ENCODE data around the gene GJC2. TPM values are rescaled to one million over a fixed set of nuclear protein-coding genes. Genes with fewer than 3 reads are reported as not detected.

GJC2 gene
- total and polyA plus RNA-seq, 10 of the 15 experiments (the other 5 are each of a cell fraction or from before 2014, with no cell fraction given) = 0.04 to 0.44 (median 0.07) TPM; not detected in 4

DNA sequence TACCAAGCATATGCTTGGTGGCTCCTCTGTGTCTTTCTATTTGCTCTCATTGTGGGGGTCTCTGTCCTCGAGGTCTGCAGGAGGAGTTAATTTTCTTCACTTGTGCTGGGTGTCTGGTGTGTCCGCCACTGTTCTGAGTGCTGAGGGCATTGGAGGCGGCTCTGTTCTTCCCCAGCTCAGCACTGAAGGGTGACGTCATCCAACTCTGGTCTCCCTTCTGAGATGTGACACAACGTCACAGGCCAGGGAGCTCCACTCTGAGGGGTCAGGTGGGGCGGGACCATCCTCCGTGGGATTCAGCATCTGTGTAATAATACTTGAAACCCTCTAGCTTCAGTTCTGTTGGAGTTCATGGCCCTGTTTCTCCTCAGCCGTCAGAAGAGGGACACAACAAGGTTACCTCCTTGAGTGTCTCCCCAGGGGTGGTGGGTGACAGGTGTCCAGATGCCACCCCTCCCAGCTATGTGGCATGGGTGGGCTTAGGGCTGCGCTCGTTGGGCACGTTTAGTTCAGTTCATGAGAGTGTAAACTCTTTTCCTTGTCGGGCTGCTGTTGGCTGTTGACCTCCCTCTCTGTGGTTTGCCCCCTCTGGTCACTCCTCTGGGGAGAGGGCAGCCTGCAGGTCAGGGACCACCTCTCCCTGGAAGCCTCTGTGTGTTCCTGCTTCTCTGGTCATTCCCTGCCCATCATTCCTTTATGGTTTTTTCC lies 19.0 kb downstream of the GJC2 start:
- no peak overlapping the region for H2AFZ ChIP-seq (ENCODE audit: control insufficient read depth, low read depth, low read length)
- ChIA-PET CTCF (interaction anchor here (1.0 to 5.2 kb wide), 5 partner anchors 11 to 237 kb away, joined by 4 to 63 read pairs (median 40); partner anchors contain the start of genes GUK1 and TRIM11), SMC1A (ENCODE audit: uncharacterized antibody, unreplicated experiment) (interaction anchor here (3.0 kb wide), 1 partner anchor 36 kb away, joined by 10 read pairs; no protein-coding TSS in a partner anchor), POLR2A (interaction anchor here (0.7 to 1.6 kb wide), 3 partner anchors 8 to 39 kb away, joined by 3 to 4 read pairs (median 4); no protein-coding TSS in a partner anchor), RAD21 (ENCODE audit: unreplicated experiment) (interaction anchor here (4.1 to 4.6 kb wide), 2 partner anchors 38 to 170 kb away, joined by 27 to 34 read pairs; no protein-coding TSS in a partner anchor)
- 54% methylated on average over 12 of the region's 12 CpGs for WGBS (ENCODE audit: insufficient coverage, insufficient replicate concordance, low lambda C conversion rate, missing lambda C conversion rate)
- intact Hi-C loops (cut with micrococcal nuclease; ENCODE audit: unreplicated experiment) = no loop called here
- FAIRE-seq (no peak), ATAC-seq (no peak), DNase-seq (ENCODE audit: low read depth, low spot score) (no peak)
- H3K9ac ChIP-seq (ENCODE audit: control insufficient read depth, insufficient read depth, low read length) = no peak overlapping the region
- in situ Hi-C loops (cut with MboI) = no loop called here
- H3K4me2 ChIP-seq (ENCODE audit: control insufficient read depth, insufficient read depth) = no peak overlapping the region
- peaks cover 4% of the 10 kb centered on the region for H3K79me2 ChIP-seq (ENCODE audit: control insufficient read depth, insufficient read depth, low read length)
- no peak overlapping the region for H3K4me3 ChIP-seq
- H4K20me1 ChIP-seq (ENCODE audit: control insufficient read depth, insufficient read depth) = no peaks in the 10 kb centered on the region
- H3K27ac ChIP-seq (ENCODE audit: control insufficient read depth, insufficient read depth) = no peak overlapping the region
- H3K4me1 ChIP-seq (ENCODE audit: control insufficient read depth, insufficient read depth, low read length) = peaks cover 13% of the 10 kb centered on the region
- no peaks in the 10 kb centered on the region for H3K36me3 ChIP-seq (ENCODE audit: control insufficient read depth in 2 of 2, insufficient read depth in 2 of 2, low read length in 1 of 2)
- H3K9me3 ChIP-seq (replicated peaks; ENCODE audit: control insufficient read depth, insufficient read depth, low read length) = no peaks in the 10 kb centered on the region
- no peak for TF ChIP-seq SMC3 (IDR thresholded peaks at IDR 0.05; ENCODE audit: borderline replicate concordance, low read length)
- TF ChIP-seq ATF7 (IDR thresholded peaks at IDR 0.05; ENCODE audit: low read depth) = peak; percentile 63; the same call in 1 of the 2 replicates
- no peak for TF ChIP-seq PAX8 (IDR thresholded peaks at IDR 0.05)
- no TSS peak for BruUV-seq (replicated peaks)
- H3K27me3 ChIP-seq (replicated peaks in 1 of 2; ENCODE audit: control insufficient read depth in 2 of 2, insufficient read depth in 2 of 2, low read length in 1 of 2) = no peaks in the 10 kb centered on the region

- RAD21 ChIA-PET (ENCODE audit: unreplicated experiment) = no interaction called here
- H3K79me2 ChIP-seq (ENCODE audit: control insufficient read depth, insufficient read depth, low read length) = peaks cover 4% of the 10 kb centered on the region
- TF ChIP-seq ESRRA (IDR thresholded peaks at IDR 0.05; ENCODE audit: low read length) (no peak), TBL1XR1 (IDR thresholded peaks at IDR 0.05; ENCODE audit: low read depth, low read length) (no peak), CHD4 (IDR thresholded peaks at IDR 0.05) (no peak), ZBED1 (IDR thresholded peaks at IDR 0.05; ENCODE audit: borderline replicate concordance) (no peak), PKNOX1 (IDR thresholded peaks at IDR 0.05) (no peak)
- TF ChIP-seq, protein P1, sequence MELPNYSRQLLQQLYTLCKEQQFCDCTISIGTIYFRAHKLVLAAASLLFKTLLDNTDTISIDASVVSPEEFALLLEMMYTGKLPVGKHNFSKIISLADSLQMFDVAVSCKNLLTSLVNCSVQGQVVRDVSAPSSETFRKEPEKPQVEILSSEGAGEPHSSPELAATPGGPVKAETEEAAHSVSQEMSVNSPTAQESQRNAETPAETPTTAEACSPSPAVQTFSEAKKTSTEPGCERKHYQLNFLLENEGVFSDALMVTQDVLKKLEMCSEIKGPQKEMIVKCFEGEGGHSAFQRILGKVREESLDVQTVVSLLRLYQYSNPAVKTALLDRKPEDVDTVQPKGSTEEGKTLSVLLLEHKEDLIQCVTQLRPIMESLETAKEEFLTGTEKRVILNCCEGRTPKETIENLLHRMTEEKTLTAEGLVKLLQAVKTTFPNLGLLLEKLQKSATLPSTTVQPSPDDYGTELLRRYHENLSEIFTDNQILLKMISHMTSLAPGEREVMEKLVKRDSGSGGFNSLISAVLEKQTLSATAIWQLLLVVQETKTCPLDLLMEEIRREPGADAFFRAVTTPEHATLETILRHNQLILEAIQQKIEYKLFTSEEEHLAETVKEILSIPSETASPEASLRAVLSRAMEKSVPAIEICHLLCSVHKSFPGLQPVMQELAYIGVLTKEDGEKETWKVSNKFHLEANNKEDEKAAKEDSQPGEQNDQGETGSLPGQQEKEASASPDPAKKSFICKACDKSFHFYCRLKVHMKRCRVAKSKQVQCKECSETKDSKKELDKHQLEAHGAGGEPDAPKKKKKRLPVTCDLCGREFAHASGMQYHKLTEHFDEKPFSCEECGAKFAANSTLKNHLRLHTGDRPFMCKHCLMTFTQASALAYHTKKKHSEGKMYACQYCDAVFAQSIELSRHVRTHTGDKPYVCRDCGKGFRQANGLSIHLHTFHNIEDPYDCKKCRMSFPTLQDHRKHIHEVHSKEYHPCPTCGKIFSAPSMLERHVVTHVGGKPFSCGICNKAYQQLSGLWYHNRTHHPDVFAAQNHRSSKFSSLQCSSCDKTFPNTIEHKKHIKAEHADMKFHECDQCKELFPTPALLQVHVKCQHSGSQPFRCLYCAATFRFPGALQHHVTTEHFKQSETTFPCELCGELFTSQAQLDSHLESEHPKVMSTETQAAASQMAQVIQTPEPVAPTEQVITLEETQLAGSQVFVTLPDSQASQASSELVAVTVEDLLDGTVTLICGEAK (IDR thresholded peaks at IDR 0.05; ENCODE audit: borderline replicate concordance) = no peak
Measured at GRCh38 chr1:228169345-228169744, 19.6 kb downstream of the GJC2 start.

More at GRCh38 chr1:228169345-228169744, 19.6 kb downstream of the GJC2 start:
- Histone ChIP-seq H3K4me3 (no peak overlapping the region), H3K9me3 (replicated peaks; ENCODE audit: control insufficient read depth, insufficient read depth, low read length) (no peaks in the 10 kb centered on the region), H3K27me3 (replicated peaks in 1 of 2; ENCODE audit: control insufficient read depth in 2 of 2, insufficient read depth in 2 of 2, low read length in 1 of 2) (no peaks in the 10 kb centered on the region), H3K9ac (ENCODE audit: control insufficient read depth, insufficient read depth, low read length) (no peak overlapping the region), H2AFZ (ENCODE audit: control insufficient read depth, low read depth, low read length) (no peak overlapping the region), H3K4me2 (ENCODE audit: control insufficient read depth, insufficient read depth) (no peak overlapping the region), H3K4me1 (ENCODE audit: control insufficient read depth, insufficient read depth, low read length) (peaks cover 13% of the 10 kb centered on the region), H3K27ac (ENCODE audit: control insufficient read depth, insufficient read depth) (no peak overlapping the region), H4K20me1 (ENCODE audit: control insufficient read depth, insufficient read depth) (no peaks in the 10 kb centered on the region), H3K36me3 (ENCODE audit: control insufficient read depth in 2 of 2, insufficient read depth in 2 of 2, low read length in 1 of 2) (no peaks in the 10 kb centered on the region)
- SMC1A ChIA-PET (ENCODE audit: uncharacterized antibody, unreplicated experiment) = no interaction called here
- intact Hi-C loops (cut with micrococcal nuclease; ENCODE audit: unreplicated experiment) = no loop called here
- no TSS peak for BruUV-seq (replicated peaks)
- FAIRE-seq = no peak
- in situ Hi-C loops (cut with MboI) = no loop called here
- WGBS (ENCODE audit: insufficient coverage, insufficient replicate concordance, low lambda C conversion rate, missing lambda C conversion rate) = 62% methylated on average over 2 of the region's 2 CpGs
- no peak for DNase-seq (ENCODE audit: low read depth, low spot score)
- CTCF ChIA-PET = interaction anchor here (4.3 to 5.2 kb wide), 2 partner anchors 31 to 171 kb away, joined by 40 to 54 read pairs; partner anchors contain the start of gene GUK1
- POLR2A ChIA-PET = no interaction called here
- ATAC-seq = no peak
